Measurements from ENCODE around the gene ARFGEF3.
"Not testable (repeated sequence)": the region's sequence is repeated elsewhere in the genome, so short reads cannot be mapped to it uniquely, and the experiment has no call there.

The ARFGEF3 gene

DNA sequence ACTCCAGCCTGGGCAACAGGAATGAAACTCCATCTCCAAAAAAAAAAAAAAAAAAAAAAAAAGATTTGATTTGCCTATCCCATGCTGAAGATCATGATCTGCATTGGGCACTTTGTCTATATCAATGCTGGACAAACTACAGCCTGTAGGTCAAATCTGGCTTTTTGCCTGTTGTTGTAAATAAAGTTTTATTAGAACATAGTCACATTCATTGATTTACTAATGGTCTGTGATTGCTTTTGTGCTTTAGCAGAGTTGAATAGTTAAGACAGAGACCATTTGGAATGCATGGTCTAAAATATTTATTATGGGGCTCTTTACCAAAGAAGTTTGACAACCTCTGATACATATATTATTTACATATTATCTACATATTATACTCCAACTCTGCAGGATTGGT lies 42.6 kb downstream of the ARFGEF3 start:
- no peak overlapping the region for H3K27ac ChIP-seq
- TF ChIP-seq, protein P1, sequence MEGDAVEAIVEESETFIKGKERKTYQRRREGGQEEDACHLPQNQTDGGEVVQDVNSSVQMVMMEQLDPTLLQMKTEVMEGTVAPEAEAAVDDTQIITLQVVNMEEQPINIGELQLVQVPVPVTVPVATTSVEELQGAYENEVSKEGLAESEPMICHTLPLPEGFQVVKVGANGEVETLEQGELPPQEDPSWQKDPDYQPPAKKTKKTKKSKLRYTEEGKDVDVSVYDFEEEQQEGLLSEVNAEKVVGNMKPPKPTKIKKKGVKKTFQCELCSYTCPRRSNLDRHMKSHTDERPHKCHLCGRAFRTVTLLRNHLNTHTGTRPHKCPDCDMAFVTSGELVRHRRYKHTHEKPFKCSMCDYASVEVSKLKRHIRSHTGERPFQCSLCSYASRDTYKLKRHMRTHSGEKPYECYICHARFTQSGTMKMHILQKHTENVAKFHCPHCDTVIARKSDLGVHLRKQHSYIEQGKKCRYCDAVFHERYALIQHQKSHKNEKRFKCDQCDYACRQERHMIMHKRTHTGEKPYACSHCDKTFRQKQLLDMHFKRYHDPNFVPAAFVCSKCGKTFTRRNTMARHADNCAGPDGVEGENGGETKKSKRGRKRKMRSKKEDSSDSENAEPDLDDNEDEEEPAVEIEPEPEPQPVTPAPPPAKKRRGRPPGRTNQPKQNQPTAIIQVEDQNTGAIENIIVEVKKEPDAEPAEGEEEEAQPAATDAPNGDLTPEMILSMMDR (conservative IDR thresholded peaks at IDR 0.05): no peak

DNA sequence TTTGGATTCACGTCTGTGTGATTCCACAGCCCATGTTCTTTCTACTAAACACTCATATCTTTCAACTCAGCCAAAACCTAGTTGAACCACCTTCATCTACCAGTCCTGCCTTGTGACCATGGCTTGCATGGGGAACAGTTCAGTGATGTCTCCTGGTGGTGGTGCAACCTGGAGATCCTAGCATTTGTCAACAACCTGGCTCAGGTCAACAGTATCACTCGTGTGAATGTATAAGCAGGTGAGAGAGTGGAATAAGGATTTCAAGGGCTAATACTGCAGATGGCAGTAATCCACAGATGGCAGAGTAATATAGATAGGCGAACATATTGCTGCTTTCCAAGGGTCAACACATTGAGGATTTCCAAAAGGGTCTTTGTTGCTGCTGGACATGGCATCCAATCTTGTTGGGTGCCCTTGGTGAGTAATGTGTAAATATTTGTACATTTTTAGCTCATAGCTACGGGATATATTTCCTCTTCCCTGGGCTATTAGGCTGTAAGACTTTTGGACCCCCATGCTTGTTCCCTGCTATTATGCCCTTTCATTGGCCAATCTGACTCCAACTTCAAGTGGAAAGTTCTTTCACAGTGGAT lies 43.1 kb downstream of the ARFGEF3 start:
- H3K27ac ChIP-seq: no peak overlapping the region
- TF ChIP-seq, protein P1 (conservative IDR thresholded peaks at IDR 0.05): no peak

DNA sequence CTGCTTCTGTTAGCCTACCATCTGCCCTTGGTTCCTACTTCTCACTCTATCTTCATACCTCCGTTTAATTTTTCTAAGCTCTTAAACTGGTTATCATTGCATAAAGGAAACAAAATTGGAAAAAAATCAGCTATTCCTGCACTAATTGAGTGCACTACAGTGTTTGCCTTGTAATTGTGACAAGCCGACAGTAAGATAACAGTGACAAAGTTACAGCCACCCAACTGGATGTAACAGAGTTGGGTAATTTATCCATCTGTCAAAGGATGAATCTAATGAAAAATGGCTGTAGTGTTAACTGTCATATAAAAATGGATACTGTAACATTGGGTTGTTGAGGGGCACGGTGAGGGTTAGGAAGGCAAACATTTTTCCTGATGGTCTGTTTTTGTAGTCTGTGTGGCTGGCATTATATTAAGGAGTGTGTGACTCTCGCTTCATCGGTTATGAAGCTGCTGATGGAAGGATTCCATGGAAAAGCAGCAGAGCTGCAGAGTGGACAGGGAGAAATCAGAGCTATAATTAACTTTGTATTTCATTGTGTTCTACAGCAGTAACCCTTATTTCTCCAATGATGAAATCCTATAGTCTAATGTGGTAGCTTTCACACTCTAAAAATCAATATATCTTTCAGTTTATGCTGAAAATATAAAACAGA lies 43.8 kb downstream of the ARFGEF3 start:
- TF ChIP-seq, protein P1 (conservative IDR thresholded peaks at IDR 0.05): no peak
- H3K27ac ChIP-seq: no peak overlapping the region

DNA sequence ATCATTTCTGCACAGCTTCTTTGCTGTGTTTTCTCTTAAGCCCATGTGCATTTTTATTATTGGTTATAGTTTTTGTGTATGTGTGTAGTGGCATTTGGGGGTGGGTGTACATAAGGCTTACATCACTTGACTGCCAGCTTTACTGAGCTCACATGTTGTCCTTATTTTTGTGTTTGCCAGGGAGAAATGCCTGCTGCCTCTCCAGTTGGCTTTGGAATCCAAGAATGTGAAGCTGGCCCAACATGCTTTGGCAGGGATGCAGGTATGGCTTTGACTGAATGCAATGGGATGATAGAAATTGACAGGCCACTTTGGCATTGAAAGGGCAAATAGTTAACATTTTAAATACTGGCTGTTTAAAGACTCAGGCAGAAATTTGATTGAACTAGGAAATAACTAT lies 45.1 kb downstream of the ARFGEF3 start:
- TF ChIP-seq, protein P1 (conservative IDR thresholded peaks at IDR 0.05): no peak
- H3K27ac ChIP-seq: no peak overlapping the region

DNA sequence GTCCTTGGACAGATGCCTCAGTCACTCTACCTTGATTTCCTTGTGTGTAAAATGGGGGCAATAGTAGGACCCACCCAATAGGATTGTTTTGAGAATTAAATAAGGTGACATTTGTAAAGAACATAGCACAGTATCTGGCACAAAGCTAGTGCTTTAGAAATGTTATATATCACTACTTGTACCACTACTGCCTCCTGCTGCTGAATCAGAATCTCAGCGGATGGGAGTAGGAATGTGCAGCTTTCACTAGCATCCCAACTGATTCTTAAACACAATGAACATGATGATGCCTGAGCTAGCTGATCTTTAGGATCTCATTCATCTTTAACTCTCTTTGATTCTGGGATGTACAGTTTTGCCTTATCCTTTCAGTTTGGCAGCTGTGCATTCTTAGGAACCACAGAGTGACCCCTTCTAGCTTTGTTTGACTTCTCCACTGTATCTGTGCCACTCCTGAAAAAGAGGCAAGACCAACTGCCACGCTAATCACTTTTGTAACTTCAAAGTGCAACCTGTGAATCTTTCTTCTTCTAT lies 49.4 kb downstream of the ARFGEF3 start:
- TF ChIP-seq, protein P1 (conservative IDR thresholded peaks at IDR 0.05): no peak
- no peak overlapping the region for H3K27ac ChIP-seq

DNA sequence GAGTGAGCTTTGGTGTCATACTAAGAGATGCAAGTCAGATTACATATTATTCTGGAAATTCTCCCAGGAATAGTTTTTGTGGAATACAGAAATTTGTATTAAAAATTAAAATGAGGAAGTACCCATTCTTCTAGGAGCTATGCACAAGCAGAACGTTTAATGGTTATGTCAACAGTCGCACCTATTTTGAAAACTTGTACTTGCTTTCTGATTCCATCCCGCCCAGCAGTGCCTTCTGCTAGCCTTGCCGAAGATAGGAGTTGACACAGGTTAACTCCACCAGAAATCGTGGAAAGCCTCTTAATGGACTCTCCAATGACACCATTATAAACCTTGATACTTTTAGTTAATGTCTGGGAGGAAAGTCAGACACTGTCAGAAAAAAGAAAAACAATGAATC lies 49.9 kb downstream of the ARFGEF3 start:
- no peak overlapping the region for H3K27ac ChIP-seq
- TF ChIP-seq, protein P1 (conservative IDR thresholded peaks at IDR 0.05): no peak

DNA sequence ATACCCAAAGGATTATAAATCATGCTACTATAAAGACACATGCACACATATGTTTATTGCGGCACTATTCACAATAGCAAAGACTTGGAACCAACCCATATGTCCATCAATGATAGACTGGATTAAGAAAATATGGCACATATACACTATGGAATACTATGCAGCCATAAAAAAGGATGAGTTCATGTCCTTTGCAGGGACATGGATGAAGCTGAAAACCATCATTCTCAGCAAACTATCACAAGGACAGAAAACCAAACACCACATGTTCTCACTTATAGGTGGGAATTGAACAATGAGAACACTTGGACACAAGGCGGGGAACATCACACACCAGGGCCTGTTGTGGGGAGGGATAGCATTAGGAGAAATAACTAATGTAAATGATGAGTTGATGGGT lies 50.8 kb downstream of the ARFGEF3 start:
- H3K27ac ChIP-seq: not testable (repeated sequence)

All from VCaP (cell line).